ENCODE results near the gene IFITM10. TPM values are rescaled to one million over a fixed set of nuclear protein-coding genes. Genes with fewer than 3 reads are reported as not detected.

Gene IFITM10
- total RNA-seq, 2 experiments from 2014 or later = 0.96 to 1.3 TPM

DNA sequence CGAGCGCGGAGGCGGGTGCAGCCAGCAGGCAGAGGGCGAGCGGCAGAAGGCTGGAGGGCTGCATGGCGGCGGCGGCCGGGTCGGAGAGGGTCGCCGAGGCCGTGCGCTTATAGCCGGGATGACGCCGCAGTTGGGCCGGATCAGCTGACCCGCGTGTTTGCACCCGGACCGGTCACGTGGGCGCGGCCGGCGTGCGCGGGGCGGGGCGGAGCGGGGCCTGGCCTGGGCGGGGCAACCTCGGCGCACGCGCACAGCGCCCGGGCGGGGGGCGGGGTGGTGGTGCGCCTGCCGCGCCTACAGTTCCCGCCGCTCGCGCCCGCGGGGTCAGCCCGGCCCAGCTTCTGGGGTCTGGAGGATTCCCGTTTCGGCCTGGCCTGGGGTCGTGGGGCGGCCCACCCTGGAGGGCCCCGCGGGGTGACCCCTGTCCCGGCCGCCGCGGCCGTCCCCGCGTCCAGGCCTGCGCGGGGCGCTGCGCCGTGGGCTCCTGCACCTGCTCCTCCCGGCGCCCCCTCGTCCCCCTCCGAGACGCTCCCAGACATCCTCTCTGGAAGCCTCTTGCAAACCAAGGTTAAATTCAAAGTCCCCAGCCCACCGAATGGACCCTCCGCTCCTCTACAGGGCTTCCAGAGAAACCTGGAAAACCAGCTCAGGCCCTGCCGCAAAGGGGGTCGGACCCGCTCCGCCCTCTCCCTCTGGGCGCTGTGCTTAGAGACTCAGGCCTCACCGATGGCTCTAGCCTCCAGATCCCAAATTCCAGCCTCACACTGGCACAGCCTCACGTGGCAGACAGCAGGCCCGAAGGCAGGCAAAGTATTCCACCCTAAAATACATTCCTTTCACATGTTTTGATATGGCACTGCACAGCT, 13.6 kb upstream of the IFITM10 start, which contains the start of gene CTSD:
CTSD (minus strand) TSS at position 132 of the 866 bp plus-strand sequence; CDS start at position 64, 68 bp downstream.
- peak; percentile 91 for DNase-seq
- Mint-ChIP-seq H3K9me3 (ENCODE audit: low read depth) (no peaks in the 10 kb centered on the region), H3K4me1 (peaks cover 47% of the 10 kb centered on the region), H3K27ac (peak within 1 kb of the TSS; percentile 86), H3K27me3 (no peaks in the 10 kb centered on the region), H3K4me3 (peak within 1 kb of the TSS; percentile 77), H3K36me3 (no peaks in the 10 kb centered on the region)
- CTCF ChIA-PET = interaction anchor here (0.6 to 1.7 kb wide), 5 partner anchors 9 to 86 kb away, joined by 3 to 9 read pairs (median 4); no protein-coding TSS in a partner anchor
- peak; percentile 87 for ATAC-seq

- Mint-ChIP-seq H3K9me3 (ENCODE audit: low read depth) (no peaks in the 10 kb centered on the region), H3K27ac (peak overlapping the region; percentile 28), H3K4me1 (peaks cover 47% of the 10 kb centered on the region)
Observed at GRCh38 chr11:1763336-1763795, 13.0 kb upstream of the IFITM10 start.

GRCh38 chr11:1762537-1763302, 12.3 kb upstream of the IFITM10 start:
- ATAC-seq (no peak), DNase-seq (no peak)
- CTCF ChIA-PET = interaction anchor here (0.7 to 2.3 kb wide), 5 partner anchors 15 to 119 kb away, joined by 3 to 14 read pairs (median 4); no protein-coding TSS in a partner anchor
- Mint-ChIP-seq H3K4me3 (peak overlapping the region; percentile 63), H3K9me3 (ENCODE audit: low read depth) (no peaks in the 10 kb centered on the region), H3K36me3 (no peaks in the 10 kb centered on the region), H3K27me3 (no peaks in the 10 kb centered on the region), H3K27ac (peak overlapping the region; percentile 28), H3K4me1 (peaks cover 46% of the 10 kb centered on the region)

More at GRCh38 chr11:1763336-1763795, 13.0 kb upstream of the IFITM10 start:
- CTCF ChIA-PET = interaction anchor here (1.3 to 2.3 kb wide), 5 partner anchors 8 to 87 kb away, joined by 3 to 14 read pairs (median 7); no protein-coding TSS in a partner anchor
- ATAC-seq (peak; percentile 17), DNase-seq (peak; percentile 53)
- Mint-ChIP-seq H3K4me3 (peak overlapping the region; percentile 63), H3K27me3 (no peaks in the 10 kb centered on the region), H3K36me3 (no peaks in the 10 kb centered on the region)

DNA sequence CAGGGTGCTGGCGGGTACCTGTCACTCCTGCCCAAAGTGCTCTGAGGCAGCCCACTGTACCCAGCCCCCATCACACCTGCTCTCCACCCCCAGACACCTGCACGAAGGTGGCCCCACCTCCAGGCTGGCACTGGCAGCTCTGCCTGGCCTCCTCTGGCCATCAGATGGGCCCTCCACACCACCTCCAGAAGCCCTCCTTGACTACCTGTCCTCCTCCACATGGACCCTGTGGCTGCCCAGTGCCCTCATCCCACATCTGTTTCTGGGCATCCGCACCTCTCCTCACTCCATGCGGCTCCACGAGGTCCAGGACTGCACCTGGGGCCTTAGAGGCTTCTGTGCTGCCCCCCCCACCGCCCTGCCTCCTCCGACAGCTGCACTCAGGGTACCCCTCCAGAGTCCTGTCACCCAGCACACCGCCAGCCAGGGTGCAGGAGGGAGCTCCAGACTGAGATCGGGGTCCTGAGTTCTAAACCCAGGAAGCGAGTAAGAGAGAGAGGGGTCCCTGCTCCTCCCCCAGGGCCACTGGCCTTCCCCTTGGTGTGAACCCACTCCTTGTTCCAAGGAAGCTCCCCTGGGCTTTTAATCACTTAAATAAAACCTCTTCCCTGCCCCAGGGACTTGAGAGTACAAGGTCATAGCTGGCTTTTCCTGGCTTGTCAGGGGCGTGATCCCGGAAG, 11.6 kb upstream of the IFITM10 start:
- CTCF ChIA-PET = interaction anchor here (0.7 to 2.3 kb wide), 5 partner anchors 15 to 120 kb away, joined by 3 to 14 read pairs (median 4); no protein-coding TSS in a partner anchor
- Mint-ChIP-seq H3K9me3 (ENCODE audit: low read depth) (no peaks in the 10 kb centered on the region), H3K36me3 (peaks cover 4% of the 10 kb centered on the region), H3K4me3 (peak overlapping the region; percentile 63), H3K27ac (peak overlapping the region; percentile 49), H3K27me3 (no peaks in the 10 kb centered on the region), H3K4me1 (peaks cover 53% of the 10 kb centered on the region)
- no peak for ATAC-seq
- DNase-seq = no peak

DNA sequence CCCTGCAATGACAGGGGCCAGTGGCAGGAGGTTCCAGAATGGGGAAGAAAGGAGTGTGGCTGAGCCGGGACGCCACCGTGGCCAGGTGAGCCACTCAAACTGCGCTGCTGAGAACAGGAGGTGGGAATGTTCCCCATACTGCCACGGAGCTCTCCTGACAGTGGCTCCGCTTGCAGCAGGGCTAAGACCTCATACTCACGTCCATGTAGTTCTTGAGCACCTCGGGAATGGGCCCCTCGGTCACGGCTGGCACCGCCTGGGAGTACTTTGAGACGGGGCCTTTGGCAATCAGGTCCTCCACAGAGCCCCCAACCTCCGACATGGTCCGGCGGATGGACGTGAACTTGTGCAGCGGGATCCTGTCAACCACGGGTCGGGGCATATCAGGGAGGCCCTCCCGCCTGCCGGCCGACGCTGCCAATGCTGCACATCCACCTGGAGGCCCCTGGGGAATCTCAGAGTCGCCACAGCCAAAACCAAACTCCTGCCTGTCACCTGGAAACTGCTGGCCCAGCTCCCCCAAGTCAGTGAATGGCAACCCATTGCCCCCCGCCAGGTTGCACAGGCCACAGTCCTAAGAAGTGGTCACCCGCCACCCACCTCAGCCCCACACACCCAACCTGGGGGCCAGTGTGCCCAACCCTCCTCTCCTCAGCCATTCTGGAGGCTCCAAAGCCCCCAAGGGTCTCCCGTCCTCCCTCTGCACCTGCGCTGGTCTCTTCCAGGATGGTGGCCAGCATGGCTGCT, 10.9 kb upstream of the IFITM10 start:
- CTCF ChIA-PET = interaction anchor here (1.0 to 2.3 kb wide), 4 partner anchors 16 to 121 kb away, joined by 3 to 14 read pairs (median 4); no protein-coding TSS in a partner anchor
- Mint-ChIP-seq H3K9me3 (ENCODE audit: low read depth) (no peaks in the 10 kb centered on the region), H3K36me3 (peaks cover 8% of the 10 kb centered on the region), H3K4me3 (no peak overlapping the region), H3K27me3 (no peaks in the 10 kb centered on the region), H3K27ac (peak overlapping the region; percentile 49), H3K4me1 (peaks cover 60% of the 10 kb centered on the region)
- no peak for ATAC-seq
- DNase-seq = no peak

DNA sequence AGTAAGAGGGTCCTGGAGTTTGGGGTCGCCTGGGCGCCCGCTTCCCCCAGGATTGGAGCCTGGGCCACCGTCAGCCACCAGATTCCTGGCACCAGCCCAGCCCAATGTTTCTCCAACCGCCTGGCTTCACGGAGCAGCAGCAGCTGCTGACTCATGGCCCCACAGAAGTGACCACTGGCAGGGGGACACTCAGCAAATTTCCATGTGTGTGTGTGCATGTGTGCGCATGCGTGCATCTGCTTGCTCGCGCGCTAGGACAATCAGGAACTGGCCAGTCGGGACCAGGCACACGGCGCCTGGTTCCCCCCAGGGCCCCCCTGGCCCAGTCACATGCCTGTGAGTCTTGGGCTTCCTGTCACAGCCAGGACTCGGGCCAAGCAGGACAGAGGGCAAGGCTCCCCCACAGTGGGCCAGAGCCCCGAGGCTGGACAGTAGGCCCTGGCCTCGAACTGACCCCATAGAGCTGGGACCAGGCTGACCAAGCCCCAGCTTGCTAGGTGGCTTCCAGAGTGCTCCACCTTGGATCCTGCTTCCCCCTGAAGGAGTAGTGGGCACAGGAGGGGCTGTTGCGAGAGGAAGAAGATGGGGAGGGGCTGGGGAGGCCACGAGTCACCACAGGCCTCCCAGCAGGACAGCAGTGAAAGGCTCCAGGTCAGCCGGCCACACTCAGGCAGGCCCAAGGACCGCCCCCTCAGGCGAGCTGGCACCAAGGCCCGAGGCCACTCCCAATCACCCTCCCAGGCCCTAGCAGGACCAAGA, 10.1 kb upstream of the IFITM10 start:
- H3K36me3 Mint-ChIP-seq = peaks cover 11% of the 10 kb centered on the region
- no peaks in the 10 kb centered on the region for H3K9me3 Mint-ChIP-seq (ENCODE audit: low read depth)
- H3K4me3 Mint-ChIP-seq = no peak overlapping the region
- no peaks in the 10 kb centered on the region for H3K27me3 Mint-ChIP-seq
- peak overlapping the region; percentile 94 for H3K27ac Mint-ChIP-seq
- ATAC-seq (no peak), DNase-seq (no peak)
- H3K4me1 Mint-ChIP-seq = peaks cover 68% of the 10 kb centered on the region
- CTCF ChIA-PET = no interaction called here

DNA sequence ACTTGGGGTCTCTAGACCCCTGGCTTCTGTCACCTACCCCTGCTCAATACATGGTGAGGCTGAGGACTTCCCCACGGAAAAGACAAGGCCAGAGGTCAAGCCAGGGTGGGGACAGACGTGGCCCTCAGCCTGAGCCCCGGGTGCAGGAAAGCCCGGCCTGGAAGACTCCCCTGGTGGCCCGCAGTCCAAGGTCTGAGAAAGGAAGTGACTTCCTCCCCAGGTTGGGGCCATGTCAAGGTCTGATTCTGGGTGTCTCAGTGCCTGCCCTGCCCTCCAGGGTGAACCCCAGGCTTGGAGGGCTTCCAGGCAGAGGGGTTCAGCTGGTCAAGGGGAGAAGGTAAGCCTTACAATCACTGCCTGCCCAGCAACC, 9.4 kb upstream of the IFITM10 start:
- ATAC-seq (no peak), DNase-seq (peak; percentile 51)
- peak overlapping the region; percentile 94 for H3K27ac Mint-ChIP-seq
- peaks cover 11% of the 10 kb centered on the region for H3K36me3 Mint-ChIP-seq
- peaks cover 70% of the 10 kb centered on the region for H3K4me1 Mint-ChIP-seq
- CTCF ChIA-PET = no interaction called here
- no peak overlapping the region for H3K4me3 Mint-ChIP-seq
- no peaks in the 10 kb centered on the region for H3K9me3 Mint-ChIP-seq (ENCODE audit: low read depth)
- H3K27me3 Mint-ChIP-seq = no peaks in the 10 kb centered on the region

DNA sequence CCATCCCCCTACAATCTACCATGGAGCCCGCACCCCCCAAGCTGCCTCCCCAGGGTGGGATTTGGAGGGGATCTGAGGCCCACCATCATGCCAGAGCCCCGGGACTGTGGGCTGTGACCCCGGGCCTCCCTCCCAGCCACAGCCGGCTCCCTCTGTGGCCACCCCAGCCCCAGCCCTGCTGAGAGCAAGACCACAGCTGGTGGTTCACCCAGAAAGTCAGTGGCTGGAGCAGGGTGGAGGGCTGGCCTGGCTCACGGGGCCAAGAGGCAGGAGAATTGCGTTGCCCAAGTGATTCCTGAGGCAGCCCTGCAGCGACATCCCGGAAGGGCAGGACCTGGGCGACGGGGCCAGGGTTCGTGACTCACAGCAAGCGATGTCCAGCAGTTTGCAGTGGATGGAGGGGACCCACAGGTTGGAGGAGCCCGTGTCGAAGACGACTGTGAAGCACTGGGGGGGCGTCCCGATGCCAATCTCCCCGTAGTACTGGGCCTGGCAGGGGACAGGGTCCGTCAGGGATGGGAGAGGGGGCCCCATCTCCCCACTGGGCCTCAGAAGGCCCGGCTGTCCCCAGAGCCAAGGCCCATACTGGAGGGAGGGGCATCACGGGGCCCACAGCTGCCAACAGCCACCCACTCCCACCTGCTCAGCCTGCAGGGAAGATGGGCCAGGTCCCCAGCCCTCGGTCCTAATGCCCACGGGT, 8.9 kb upstream of the IFITM10 start:
- peaks cover 11% of the 10 kb centered on the region for H3K36me3 Mint-ChIP-seq
- peak overlapping the region; percentile 67 for H3K4me3 Mint-ChIP-seq
- ATAC-seq = no peak
- CTCF ChIA-PET = interaction anchor here (1.8 kb wide), 1 partner anchor 92 kb away, joined by 4 read pairs; no protein-coding TSS in a partner anchor
- no peak for DNase-seq
- peak overlapping the region; percentile 94 for H3K27ac Mint-ChIP-seq
- no peaks in the 10 kb centered on the region for H3K9me3 Mint-ChIP-seq (ENCODE audit: low read depth)
- no peaks in the 10 kb centered on the region for H3K27me3 Mint-ChIP-seq
- H3K4me1 Mint-ChIP-seq = peaks cover 67% of the 10 kb centered on the region

DNA sequence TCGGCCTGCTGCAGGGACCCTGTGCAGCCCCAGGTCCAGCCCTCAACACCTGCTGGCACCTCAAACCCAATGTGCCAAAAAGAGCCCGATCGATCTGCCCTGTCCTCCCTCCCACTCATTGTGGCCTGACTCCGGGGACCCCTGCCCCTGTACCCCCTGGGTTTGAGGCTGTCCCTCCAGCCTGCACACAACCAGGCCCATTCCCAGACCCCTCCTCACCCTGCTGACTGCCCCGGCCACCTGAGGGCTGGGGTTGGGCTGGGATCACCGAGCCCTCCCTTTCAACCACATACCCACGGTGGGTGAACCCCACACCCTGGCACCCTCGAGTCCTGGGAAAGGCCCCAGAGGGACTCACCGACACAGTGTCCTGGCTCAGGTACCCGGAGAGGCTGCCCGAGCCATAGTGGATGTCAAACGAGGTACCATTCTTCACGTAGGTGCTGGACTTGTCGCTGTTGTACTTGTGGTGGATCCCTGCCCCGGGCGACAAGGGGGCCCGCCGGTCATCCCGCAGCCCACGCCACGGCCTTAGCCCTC, 8.3 kb upstream of the IFITM10 start:
- ATAC-seq = no peak
- peaks cover 65% of the 10 kb centered on the region for H3K4me1 Mint-ChIP-seq
- CTCF ChIA-PET = interaction anchor here (1.2 to 2.0 kb wide), 8 partner anchors 13 to 393 kb away, joined by 4 to 26 read pairs (median 5); no protein-coding TSS in a partner anchor

GRCh38 chr11:1757861-1758610, 7.6 kb upstream of the IFITM10 start:
- Mint-ChIP-seq H3K36me3 (peaks cover 16% of the 10 kb centered on the region), H3K4me3 (peak overlapping the region; percentile 67), H3K4me1 (peaks cover 67% of the 10 kb centered on the region), H3K27ac (peak overlapping the region; percentile 94), H3K9me3 (ENCODE audit: low read depth) (no peaks in the 10 kb centered on the region), H3K27me3 (no peaks in the 10 kb centered on the region)
- DNase-seq (peak; percentile 89), ATAC-seq (peak; percentile 83)
- CTCF ChIA-PET = interaction anchor here (0.8 to 2.0 kb wide), 13 partner anchors 14 to 394 kb away, joined by 3 to 26 read pairs (median 4); no protein-coding TSS in a partner anchor

More for the DNA sequence above, 8.3 kb upstream of the IFITM10 start:
- DNase-seq = no peak
- Mint-ChIP-seq H3K27ac (peak overlapping the region; percentile 94), H3K9me3 (ENCODE audit: low read depth) (no peaks in the 10 kb centered on the region), H3K27me3 (no peaks in the 10 kb centered on the region), H3K4me3 (peak overlapping the region; percentile 67), H3K36me3 (peaks cover 12% of the 10 kb centered on the region)

Data from activated CD8-positive, alpha-beta memory T cell treated with anti-CD3 and anti-CD28 coated beads, Interleukin-2, amount 10 ng/mL, durations not matched to agents 7 days and 5 days (primary cell).